GM19463 (cell line): ENCODE results near the gene EPHA6.
"Not testable (repeated sequence)": the region's sequence is repeated elsewhere in the genome, so short reads cannot be mapped to it uniquely, and the experiment has no call there.

Experiments
- ATAC-seq: cut with Tn5 transposase; IDR thresholded peaks from one replicate; pipeline ENCODE4 v1.9.1; 2021; ENCODE audit warnings: mild to moderate bottlenecking, moderate library complexity; ENCODE audit not compliant: unreplicated experiment

Gene EPHA6

DNA sequence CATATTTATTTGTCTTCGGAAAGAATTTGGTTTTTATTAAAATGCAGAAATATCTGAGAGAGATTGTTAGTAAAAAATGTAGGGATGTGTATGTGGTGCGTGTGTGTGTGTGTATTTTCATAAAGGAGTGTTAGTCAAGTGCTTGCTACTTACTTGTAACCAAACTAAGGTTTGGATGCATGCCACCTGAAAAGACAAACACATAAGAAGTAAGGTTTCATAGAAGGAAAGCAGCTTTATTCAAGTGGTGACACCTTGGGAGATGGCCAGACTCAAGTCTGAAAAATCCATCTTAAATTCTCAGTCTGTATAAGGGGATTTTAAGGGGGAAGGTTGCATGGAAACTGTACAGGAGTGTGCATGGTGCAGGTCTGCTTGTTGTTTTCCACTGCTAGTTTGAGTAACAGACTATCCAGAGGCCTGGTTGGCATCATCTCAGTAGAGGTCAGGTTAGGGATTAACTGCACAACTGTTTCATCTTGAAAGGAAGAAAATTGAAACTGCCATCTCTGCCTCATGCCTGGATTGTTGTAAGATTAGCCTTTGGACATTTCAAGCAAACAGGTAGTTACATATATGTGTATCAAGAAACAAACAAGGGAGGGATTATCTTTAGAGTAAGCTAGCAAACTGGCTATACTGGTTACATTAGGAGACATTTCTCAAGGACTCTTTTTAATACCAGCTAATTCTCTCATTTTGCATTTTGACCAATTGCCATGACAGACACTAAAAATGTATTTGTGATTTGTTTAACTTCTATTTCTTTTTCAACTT, 196.7 kb downstream of the EPHA6 start:
- no peak for ATAC-seq

GRCh38 chr3:97021778-97022177, 207.4 kb downstream of the EPHA6 start:
- no peak for ATAC-seq

DNA sequence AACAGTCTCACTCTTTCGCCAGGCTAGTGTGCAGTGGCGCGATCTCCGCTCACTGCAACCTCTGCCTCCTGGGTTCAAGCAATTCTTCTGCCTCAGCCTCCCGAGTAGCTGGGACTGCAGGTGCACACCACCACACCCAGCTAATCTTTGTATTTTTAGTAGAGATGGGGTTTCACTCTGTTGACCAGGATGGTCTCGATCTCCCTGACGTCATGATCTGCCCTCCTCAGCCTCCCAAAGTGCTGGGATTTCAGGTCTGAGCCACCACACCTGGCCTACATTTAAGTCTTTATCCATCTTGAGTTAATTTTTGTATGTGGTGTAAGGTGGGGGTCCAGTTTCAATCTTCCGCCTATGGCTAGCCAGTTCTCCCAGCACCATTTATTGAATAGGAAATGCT, 211.2 kb downstream of the EPHA6 start:
- not testable (repeated sequence) for ATAC-seq

DNA sequence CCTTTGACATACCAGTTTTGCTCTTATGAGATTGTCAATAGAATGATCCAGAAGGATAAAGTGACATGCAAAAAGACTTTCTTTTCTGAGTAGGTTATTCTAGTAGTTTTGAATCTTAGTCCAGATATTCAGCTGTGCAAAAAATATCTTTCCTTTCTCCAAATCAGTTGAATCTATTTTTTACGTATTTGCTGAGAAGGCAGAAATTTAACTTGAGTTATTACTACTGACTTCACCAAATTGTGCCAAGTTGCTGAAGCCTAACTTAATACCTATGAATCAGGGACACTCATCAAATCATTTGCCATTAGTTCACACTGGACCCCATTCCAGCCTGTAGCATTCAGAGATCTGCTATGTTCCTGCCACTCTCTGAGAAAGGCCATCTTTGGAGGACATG, 215.6 kb downstream of the EPHA6 start:
- ATAC-seq = no peak

DNA sequence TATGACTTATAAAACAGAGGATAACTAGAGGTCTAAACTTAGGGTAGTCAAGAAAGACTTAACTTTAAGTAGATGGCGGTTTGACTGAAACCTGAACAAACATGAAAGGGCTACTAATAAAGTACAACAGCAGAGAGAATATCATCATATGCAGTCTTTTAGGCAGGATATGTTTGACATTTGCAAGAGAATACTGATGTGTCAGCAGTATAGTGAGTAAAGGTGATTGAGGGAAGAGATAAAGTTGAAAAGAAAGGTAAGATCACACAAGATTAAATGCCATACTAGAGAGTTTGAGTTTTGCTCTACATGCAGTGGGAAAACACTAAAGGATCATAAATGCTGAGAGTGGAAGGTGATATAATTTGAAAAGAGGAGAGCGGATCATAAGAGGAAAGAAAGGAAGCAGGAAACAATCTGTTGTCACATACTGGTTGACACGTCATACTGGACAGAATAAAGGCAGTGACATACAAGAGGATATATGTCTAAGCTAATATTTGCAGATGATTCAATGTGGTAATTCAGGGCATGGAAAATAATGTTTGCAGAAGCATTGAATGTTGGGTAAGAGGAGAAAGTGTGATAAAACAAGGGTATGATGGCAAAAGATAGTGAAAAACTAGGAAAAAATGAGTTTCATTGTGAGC, 223.0 kb downstream of the EPHA6 start:
- ATAC-seq = no peak

- ATAC-seq = no peak
These were observed 229.0 kb downstream of the EPHA6 start for GRCh38 chr3:97043411-97043810.

DNA sequence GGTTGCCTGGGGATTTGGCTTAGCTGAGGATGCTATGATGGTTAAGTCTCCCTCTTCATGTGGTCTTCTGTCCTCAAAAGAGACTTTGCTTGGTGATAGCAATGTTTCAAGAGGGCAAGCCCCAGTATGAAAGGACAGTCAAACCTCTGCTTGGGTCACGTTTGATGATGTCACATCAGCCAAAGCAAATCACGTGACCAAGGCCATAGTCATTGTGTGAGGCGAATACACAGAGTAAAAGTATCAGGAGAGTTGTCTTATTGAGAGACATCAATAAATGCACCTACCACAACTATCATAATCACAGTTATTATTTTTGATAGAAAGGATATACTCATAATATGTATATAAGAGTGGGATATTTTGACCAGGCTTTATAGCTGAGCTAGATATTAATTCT, 243.0 kb downstream of the EPHA6 start:
- ATAC-seq = no peak

DNA sequence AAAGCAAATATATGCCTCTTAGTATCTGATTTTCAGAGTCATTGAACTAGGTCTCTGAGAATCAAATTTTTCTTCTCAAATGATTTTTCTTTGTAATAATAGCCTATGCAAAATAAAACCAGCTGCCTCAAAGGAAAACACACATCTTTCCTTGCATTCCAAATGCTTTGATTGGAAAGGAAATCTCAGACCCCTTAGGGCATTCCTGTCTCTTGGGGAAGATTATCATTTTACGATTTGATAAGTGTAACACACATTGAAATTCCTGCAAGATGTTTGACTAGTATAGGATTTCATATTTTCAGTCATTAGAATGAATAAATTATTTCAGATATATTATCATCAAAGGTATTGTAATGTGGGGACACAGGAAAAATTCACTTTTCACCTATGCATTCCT, 244.8 kb downstream of the EPHA6 start:
- no peak for ATAC-seq

DNA sequence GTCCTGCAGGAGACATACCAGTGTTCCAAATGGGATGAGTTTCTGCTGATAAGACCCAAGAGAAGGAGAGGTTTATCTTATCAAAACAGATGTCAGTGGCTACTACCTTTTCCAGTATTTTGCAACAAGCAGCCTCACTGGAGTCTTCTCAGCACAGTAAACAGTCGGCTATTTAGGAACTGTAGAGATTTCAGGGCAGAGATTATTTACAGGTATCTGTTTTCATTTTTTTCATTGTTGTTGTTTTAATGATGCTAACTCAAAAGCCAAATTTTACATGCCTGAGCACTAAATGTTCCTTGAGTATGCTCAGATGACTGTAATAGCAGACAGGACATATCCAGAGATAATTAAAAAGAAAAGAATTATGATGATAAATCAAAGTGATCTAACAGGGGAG, 252.1 kb downstream of the EPHA6 start:
- no peak for ATAC-seq

DNA sequence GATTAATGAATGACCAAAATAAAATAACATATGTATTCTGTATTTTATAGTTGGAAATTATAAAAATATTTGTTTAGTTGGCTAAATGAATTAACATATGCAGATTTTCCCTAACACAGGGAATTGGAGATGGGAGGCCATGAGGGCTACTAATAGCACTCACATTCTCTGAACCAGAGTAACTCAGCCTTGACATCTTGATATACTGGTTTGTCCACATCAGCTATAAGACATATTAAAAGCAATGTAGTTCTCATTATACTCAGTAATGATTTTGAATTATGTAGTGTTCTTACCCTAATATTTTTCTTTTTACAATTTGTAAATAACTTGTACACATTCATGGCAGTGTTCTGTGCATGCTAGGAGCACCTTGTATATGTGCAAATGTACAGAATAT, 255.9 kb downstream of the EPHA6 start:
- ATAC-seq = no peak

DNA sequence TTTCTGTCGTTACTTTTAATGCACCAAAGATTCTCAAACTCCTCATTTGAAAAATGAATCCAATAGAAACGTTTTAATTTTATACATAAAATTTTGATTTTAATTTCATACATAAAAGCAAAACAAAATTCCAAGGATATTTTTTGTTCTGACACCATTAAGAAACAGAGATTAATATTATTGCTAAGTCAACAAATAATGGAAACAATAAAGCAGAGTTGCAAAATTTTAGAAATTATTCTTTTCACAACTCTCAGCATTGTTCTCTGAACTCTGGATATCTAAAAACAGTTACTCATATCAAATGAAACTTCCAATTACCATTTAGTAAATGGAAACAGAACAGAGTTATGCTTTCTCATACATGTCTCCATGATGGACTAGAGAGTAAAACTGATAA, 260.2 kb downstream of the EPHA6 start:
- no peak for ATAC-seq

DNA sequence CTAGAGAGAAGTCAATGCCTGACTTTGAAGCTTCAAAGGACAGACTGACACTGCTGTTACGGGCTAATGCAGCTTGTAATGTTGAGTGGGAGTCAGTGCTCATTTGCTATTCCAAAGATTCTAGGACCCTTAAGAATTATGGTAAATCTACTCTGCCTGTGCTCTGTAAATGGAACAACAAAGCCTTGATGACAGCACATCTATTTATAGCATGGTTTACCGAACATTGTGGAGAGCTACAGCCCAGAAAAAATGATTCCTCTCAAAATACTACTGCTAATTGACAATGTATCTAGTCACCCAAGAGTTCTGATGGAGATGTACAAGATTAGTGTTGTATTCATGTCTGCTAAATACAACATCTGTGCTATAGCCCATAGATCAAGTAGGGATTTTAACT, 262.3 kb downstream of the EPHA6 start:
- ATAC-seq = no peak

GRCh38 chr3:97089621-97090020, 275.2 kb downstream of the EPHA6 start:
- no peak for ATAC-seq

- ATAC-seq = no peak
These were observed 288.2 kb downstream of the EPHA6 start for GRCh38 chr3:97102641-97103040.

- ATAC-seq = no peak
These were observed 291.7 kb downstream of the EPHA6 start for GRCh38 chr3:97105989-97106651.

DNA sequence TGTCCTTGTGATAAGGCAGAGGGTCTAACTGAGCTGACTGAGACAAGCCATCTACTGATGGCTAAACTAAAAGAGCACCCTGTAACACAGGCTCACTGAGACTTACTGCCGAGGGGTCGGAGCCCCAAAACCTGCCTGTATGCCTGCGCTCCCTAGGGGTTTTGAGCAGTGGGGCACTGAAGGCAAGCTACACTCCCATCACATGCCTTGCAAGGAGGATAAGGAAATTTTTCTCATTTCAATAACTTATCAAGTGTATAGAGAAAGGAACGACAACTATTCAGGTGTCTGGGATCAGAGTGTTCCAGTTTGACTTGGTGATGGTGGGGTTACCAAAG, 292.2 kb downstream of the EPHA6 start:
- no peak for ATAC-seq

GRCh38 chr3:97108136-97108535, 293.7 kb downstream of the EPHA6 start:
- ATAC-seq = no peak

GRCh38 chr3:97111244-97111643, 296.9 kb downstream of the EPHA6 start:
- no peak for ATAC-seq

- ATAC-seq = no peak
These were observed 307.0 kb downstream of the EPHA6 start for GRCh38 chr3:97121386-97121785.

GRCh38 chr3:97125902-97126499, 311.6 kb downstream of the EPHA6 start:
- ATAC-seq = no peak

DNA sequence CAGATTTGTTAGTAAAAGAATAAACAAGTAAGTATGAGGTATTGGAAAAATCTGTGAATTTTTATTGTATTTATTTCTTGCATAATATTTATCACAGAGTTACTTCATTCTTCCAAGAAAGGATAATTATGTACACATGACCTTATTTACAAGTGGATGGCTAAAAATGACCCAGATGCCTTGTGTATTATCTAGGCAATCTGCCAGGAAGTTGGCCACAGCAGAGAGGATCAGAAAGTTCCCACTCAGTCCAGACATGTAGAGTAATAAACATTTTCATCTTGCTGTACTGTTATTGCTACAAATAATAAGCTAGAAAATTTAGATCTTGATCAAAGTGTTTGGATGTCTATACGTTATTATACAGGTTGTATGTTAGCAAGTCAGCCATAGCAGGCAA, 317.1 kb downstream of the EPHA6 start:
- no peak for ATAC-seq
